B cell (primary cell): ENCODE results near the gene PPP1R36. TPM values are rescaled to one million over a fixed set of nuclear protein-coding genes. Genes with fewer than 3 reads are reported as not detected.

ENCODE experiments used
- ATAC-seq: fragments of 200-7000 bp; cut with Tn5 transposase; one replicate; pipeline ENCODE4 v1.10.0; 2021; ENCODE audit warnings: low read depth, mild to moderate bottlenecking, moderate number of reproducible peaks, moderate library complexity
- CTCF ChIA-PET: fragments of 350-600 bp; sonication (Branson Sonifier 250); formaldehyde crosslinking; loops from one replicate; lab custom pipeline; 2021; ENCODE audit warnings: antibody characterized with exemption, inconsistent platforms; lab: Charles Lee
- POLR2A ChIA-PET: fragments of 350-600 bp; sonication (Branson Sonifier 250); formaldehyde crosslinking; loops from one replicate; lab custom pipeline; 2021; ENCODE audit warnings: antibody characterized with exemption; lab: Charles Lee
- DNase-seq: peaks from one replicate; pipeline ENCODE4 v3.0.0; 2013
- H2AFZ ChIP-seq: 2 replicates; pipeline ENCODE4 v1.6.1; 2012; ENCODE audit warnings: mild to moderate bottlenecking, low read depth, low read length; ENCODE audit not compliant: insufficient read depth, poor library complexity, severe bottlenecking
- H3K27ac ChIP-seq, 2 donors: 1 replicate in 1 of 2; 2 replicates in 1 of 2; pipeline ENCODE4 v1.5.1; 2012 to 2013; ENCODE audit warnings: low read length in 2 of 2, mild to moderate bottlenecking in 2 of 2, moderate library complexity in 1 of 2
- H3K27me3 ChIP-seq, 4 experiments: fragments of 200-600 bp in 1 of 4; sonication (generic) in 1 of 4; replicated peaks in 1 of 4; 1 replicate in 2 of 4; 2 replicates in 2 of 4; pipeline versions ENCODE4 v1.6.1 to v1.7.0; 2013 to 2016; ENCODE audit warnings: low read length in 3 of 4, mild to moderate bottlenecking in 2 of 4, mixed read lengths in 1 of 4, moderate library complexity in 1 of 4; ENCODE audit not compliant: insufficient read depth in 4 of 4, control insufficient read depth in 3 of 4; ENCODE audit errors: control extremely low read depth in 1 of 4
- H3K36me3 ChIP-seq, 2 experiments: replicated peaks in 1 of 2; 1 replicate in 1 of 2; 2 replicates in 1 of 2; pipeline versions ENCODE4 v1.6.1 to v1.7.1; 2013; ENCODE audit warnings: low read length in 1 of 2; ENCODE audit not compliant: insufficient read depth in 2 of 2, control insufficient read depth in 1 of 2; ENCODE audit errors: control extremely low read depth in 1 of 2, extremely low read depth in 1 of 2
- H3K4me1 ChIP-seq, 2 donors: fragments of 200-600 bp in 1 of 2; sonication (generic) in 1 of 2; 1 replicate in 1 of 2; 2 replicates in 1 of 2; pipeline versions ENCODE4 v1.5.1 to v1.6.1; 2013 to 2017; ENCODE audit warnings: low read length in 2 of 2; ENCODE audit not compliant: control insufficient read depth in 2 of 2, insufficient read depth in 2 of 2
- H3K4me2 ChIP-seq: replicated peaks from 2 replicates; pipeline ENCODE3; 2012; ENCODE audit warnings: mild to moderate bottlenecking, low read depth, low read length; ENCODE audit not compliant: poor library complexity, severe bottlenecking
- H3K4me3 ChIP-seq, 5 experiments: fragments of 200-600 bp in 1 of 5; sonication (generic) in 1 of 5; 1 replicate in 3 of 5; 2 replicates in 2 of 5; pipeline versions ENCODE4 v1.5.1 to v1.7.0; 2011 to 2016; ENCODE audit warnings: low read length in 4 of 5, mild to moderate bottlenecking in 4 of 5, low read depth in 2 of 5, control low read depth in 1 of 5, moderate library complexity in 1 of 5; ENCODE audit not compliant: insufficient read depth in 1 of 5; ENCODE audit errors: control extremely low read depth in 1 of 5, extremely low read depth in 1 of 5
- H3K79me2 ChIP-seq: fragments of 200-600 bp; sonication (generic); one replicate; pipeline ENCODE4 v1.6.0; 2016; ENCODE audit warnings: low read length; ENCODE audit not compliant: control insufficient read depth, insufficient read depth
- H3K9ac ChIP-seq: fragments of 200-600 bp; sonication (generic); 2 replicates; pipeline ENCODE4 v1.6.1; 2017; ENCODE audit warnings: mild to moderate bottlenecking, low read length, moderate library complexity
- H3K9me3 ChIP-seq, 3 donors: one replicate each; pipeline versions ENCODE4 v1.6.1 to v1.7.1; 2013; ENCODE audit warnings: low read length in 2 of 3; ENCODE audit not compliant: control insufficient read depth in 2 of 3, insufficient read depth in 1 of 3; ENCODE audit errors: control extremely low read depth in 1 of 3
- H4K20me1 ChIP-seq: 2 replicates; pipeline ENCODE4 v1.6.0; 2012; ENCODE audit warnings: mild to moderate bottlenecking, low read length; ENCODE audit not compliant: insufficient read depth, control insufficient read depth, poor library complexity, severe bottlenecking
- H3K27ac Mint-ChIP-seq: one replicate; pipeline ENCODE4 v1.8.0; 2021; ENCODE audit warnings: mixed read lengths
- H3K27me3 Mint-ChIP-seq: one replicate; pipeline ENCODE4 v1.8.0; 2021; ENCODE audit warnings: mixed read lengths
- H3K4me1 Mint-ChIP-seq: one replicate; pipeline ENCODE4 v1.8.0; 2021; ENCODE audit warnings: mixed read lengths
- H3K4me3 Mint-ChIP-seq: one replicate; pipeline ENCODE4 v1.8.0; 2021; ENCODE audit warnings: mixed read lengths
- H3K9me3 Mint-ChIP-seq: one replicate; pipeline ENCODE4 v1.8.0; 2022; ENCODE audit warnings: mixed read lengths; ENCODE audit not compliant: insufficient read depth
- EZH2 ChIP-seq: IDR thresholded peaks from 2 replicates; pipeline ENCODE4 v1.6.1; 2012; ENCODE audit warnings: borderline replicate concordance, low read depth, mild to moderate bottlenecking, moderate library complexity, low read length; ENCODE audit not compliant: insufficient read depth, poor library complexity, severe bottlenecking
- WGBS: methylation state at CpG from one replicate; pipeline ENCODE4 v1.1.5; 2013; ENCODE audit warnings: missing lambda C conversion rate; ENCODE audit not compliant: insufficient coverage; 5-methylcytosine and 5-hydroxymethylcytosine counted together
- intact Hi-C: fragments of 100-400 bp; cut with micrococcal nuclease; formaldehyde crosslinking; loops from one replicate; pipeline ENCODE4 v1.10.0; 2022
- polyA plus RNA-seq: library from polyadenylated mRNA; depleted of rRNA; stranded (reverse); fragments of >200 nt; gene quantifications from 2 replicates; pipeline ENCODE4 v1.2.3, GENCODE V29; 2012
- total RNA-seq, 2 donors: library from RNA; stranded (reverse); fragments of 120-200 nt in 1 of 2; gene quantifications; 1 replicate in 1 of 2; 2 replicates in 1 of 2; pipeline versions ENCODE4 v1.2.3 to v1.2.4, GENCODE V29; 2013 to 2022
- TF ChIP-seq, protein P1 (sequence below): fragments of 200-600 bp; IDR thresholded peaks from one replicate; pipeline ENCODE4 v1.8.0; 2022; ENCODE audit warnings: antibody characterized with exemption, mild to moderate bottlenecking

The PPP1R36 gene
- total and polyA plus RNA-seq, 2 donors (not counting 1 experiment from before 2014, with no cell fraction given): 0.06 TPM; not detected in 1

DNA sequence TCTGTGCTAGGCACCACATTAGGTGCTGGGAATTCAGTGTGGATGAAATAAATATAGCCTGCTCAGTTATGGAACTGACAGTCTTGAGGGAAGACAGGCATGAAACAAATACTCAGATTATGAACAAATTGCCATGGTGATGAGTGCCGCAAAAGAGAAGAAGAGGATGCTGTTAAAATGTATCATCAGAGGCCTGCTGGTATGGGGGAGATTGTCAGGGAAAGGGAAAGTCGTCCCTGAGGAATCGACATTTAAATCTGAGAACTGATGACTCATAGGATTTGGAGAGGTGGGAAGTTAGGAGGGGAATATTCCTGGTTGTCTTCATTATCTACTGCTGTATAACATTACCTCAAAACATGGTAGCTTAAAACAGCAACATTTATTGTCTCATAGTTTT lies 42.0 kb downstream of the PPP1R36 start:
- H3K9me3 Mint-ChIP-seq: no peaks in the 10 kb centered on the region
- Histone ChIP-seq H3K9me3 (no peaks in the 10 kb centered on the region), H3K27ac (no peak overlapping the region), H2AFZ (no peak overlapping the region), H3K4me1 (no peaks in the 10 kb centered on the region), H3K79me2 (no peaks in the 10 kb centered on the region), H3K4me2 (no peak overlapping the region), H3K9ac (no peak overlapping the region), H3K36me3 (no peaks in the 10 kb centered on the region), H3K27me3 (peaks cover 0 to 3% (median 0%) of the 10 kb centered on the region in 4 experiments), H3K4me3 (no peak overlapping the region), H4K20me1 (no peaks in the 10 kb centered on the region)
- H3K27ac Mint-ChIP-seq: no peak overlapping the region
- CTCF ChIA-PET: no interaction called here
- no peaks in the 10 kb centered on the region for H3K4me1 Mint-ChIP-seq
- TF ChIP-seq, protein P1, sequence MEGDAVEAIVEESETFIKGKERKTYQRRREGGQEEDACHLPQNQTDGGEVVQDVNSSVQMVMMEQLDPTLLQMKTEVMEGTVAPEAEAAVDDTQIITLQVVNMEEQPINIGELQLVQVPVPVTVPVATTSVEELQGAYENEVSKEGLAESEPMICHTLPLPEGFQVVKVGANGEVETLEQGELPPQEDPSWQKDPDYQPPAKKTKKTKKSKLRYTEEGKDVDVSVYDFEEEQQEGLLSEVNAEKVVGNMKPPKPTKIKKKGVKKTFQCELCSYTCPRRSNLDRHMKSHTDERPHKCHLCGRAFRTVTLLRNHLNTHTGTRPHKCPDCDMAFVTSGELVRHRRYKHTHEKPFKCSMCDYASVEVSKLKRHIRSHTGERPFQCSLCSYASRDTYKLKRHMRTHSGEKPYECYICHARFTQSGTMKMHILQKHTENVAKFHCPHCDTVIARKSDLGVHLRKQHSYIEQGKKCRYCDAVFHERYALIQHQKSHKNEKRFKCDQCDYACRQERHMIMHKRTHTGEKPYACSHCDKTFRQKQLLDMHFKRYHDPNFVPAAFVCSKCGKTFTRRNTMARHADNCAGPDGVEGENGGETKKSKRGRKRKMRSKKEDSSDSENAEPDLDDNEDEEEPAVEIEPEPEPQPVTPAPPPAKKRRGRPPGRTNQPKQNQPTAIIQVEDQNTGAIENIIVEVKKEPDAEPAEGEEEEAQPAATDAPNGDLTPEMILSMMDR: no peak
- no peak for TF ChIP-seq EZH2
- no peak for DNase-seq
- no peak for ATAC-seq
- POLR2A ChIA-PET: no interaction called here
- 100% methylated on average over 2 of the region's 3 CpGs for WGBS
- peaks cover 3% of the 10 kb centered on the region for H3K27me3 Mint-ChIP-seq
- intact Hi-C loops: no loop called here
- no peak overlapping the region for H3K4me3 Mint-ChIP-seq

DNA sequence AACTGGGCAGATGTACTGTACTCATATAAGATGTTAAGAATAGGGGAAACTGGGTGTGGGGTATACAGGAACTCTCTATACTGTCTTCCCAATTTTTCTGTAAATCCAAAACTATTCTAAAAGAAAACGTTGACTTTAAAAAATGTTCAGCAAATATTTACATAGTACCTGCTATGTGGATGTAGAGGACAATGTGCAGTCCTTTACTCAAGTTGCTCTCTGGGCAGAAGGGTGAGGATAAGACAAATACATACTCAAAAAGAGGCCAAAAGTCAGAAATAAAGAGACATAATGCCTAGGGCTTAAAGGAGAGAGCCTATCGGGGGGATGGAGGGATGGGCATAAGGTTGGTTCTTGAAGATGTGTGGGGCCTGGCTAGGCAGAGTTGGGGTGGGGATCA lies 44.7 kb downstream of the PPP1R36 start:
- no peak for DNase-seq
- no peaks in the 10 kb centered on the region for H3K36me3 ChIP-seq
- H3K27me3 ChIP-seq: peaks cover 0 to 3% (median 0%) of the 10 kb centered on the region in 4 experiments
- H3K9ac ChIP-seq: no peak overlapping the region
- no peaks in the 10 kb centered on the region for H3K4me1 ChIP-seq
- Mint-ChIP-seq H3K9me3 (no peaks in the 10 kb centered on the region), H3K27me3 (peaks cover 9% of the 10 kb centered on the region), H3K4me1 (no peaks in the 10 kb centered on the region), H3K27ac (no peak overlapping the region), H3K4me3 (no peak overlapping the region)
- H2AFZ ChIP-seq: no peak overlapping the region
- no peak for TF ChIP-seq EZH2
- TF ChIP-seq, protein P1: no peak
- no peak overlapping the region for H3K4me2 ChIP-seq
- no peaks in the 10 kb centered on the region for H4K20me1 ChIP-seq
- 100% methylated on average over 1 of the region's 2 CpGs for WGBS
- no peak overlapping the region for H3K27ac ChIP-seq
- no peak overlapping the region for H3K4me3 ChIP-seq
- intact Hi-C loops: no loop called here
- no peaks in the 10 kb centered on the region for H3K79me2 ChIP-seq
- POLR2A ChIA-PET: no interaction called here
- CTCF ChIA-PET: no interaction called here
- ATAC-seq: no peak
- no peaks in the 10 kb centered on the region for H3K9me3 ChIP-seq
